HG03571 (cell line): Measurements from ENCODE around the gene FUT7.

Source experiments
- ATAC-seq: cut with Tn5 transposase; IDR thresholded peaks from one replicate; pipeline ENCODE4 v1.9.1; 2021; ENCODE audit not compliant: unreplicated experiment

FUT7 gene

GRCh38 chr9:136985027-136985602 lies 46.8 kb downstream of the FUT7 start:
- no peak for ATAC-seq

- no peak for ATAC-seq
Observed at GRCh38 chr9:136984464-136985026, 47.3 kb downstream of the FUT7 start.

- ATAC-seq, result no peak
Observed at GRCh38 chr9:136983656-136984314, 48.1 kb downstream of the FUT7 start.

DNA sequence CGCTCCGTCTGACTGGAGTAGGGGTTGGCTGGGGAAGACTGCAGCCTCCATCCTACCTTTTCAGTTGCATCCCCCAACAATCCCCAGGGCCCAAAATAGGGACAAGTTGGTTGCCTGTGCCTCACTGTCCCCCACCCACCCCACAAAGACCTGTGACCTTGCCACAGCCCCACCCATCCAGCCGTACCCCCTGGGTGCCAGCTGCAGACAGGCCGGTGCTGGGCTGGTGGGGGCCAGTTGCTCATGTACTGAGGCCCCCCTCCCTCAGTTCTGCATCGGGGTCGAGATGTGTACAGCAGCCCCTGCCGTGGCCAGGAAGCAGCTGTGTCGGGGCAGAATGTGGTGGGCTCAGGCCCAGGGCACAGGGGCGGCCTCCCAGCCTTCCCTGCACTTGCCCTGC lies 48.7 kb downstream of the FUT7 start:
- ATAC-seq, result no peak

- no peak for ATAC-seq
Observed at GRCh38 chr9:136982232-136983051, 49.4 kb downstream of the FUT7 start, which contains the start of gene LCNL1. Gene LCNL1, plus strand, starts transcription at chr9:136982993. Its CDS starts 594 bp downstream, at chr9:136983587.

DNA sequence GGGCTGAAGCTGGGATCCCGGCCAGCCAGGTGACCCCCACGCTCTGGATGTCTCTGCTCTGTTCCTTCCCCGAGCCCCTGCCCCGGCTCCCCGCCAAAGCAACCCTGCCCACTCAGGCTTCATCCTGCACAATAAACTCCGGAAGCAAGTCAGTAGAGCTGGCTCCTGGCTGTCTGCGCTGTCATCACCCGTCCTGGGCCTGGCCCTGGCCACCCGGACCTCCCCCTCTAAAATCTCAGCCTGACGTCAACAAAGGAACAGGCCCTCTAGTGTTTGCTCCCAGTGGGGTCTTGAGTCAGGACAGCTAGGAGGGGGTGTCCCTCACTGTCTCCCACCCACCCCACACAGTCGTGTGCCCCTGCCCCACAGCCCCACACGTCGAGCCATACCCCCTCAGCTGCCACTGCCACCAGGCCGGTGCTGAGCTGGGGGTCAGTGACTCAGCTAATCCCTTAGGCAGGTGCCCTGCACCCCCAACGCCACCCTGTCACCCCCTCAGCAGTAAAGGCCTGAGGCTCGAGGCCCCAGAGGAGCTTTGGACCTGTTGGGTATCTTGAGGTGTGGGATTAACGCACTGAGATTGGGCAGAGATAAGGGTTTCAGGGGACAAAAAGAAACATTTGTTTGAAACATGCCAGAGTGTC lies 50.2 kb downstream of the FUT7 start:
- no peak for ATAC-seq

DNA sequence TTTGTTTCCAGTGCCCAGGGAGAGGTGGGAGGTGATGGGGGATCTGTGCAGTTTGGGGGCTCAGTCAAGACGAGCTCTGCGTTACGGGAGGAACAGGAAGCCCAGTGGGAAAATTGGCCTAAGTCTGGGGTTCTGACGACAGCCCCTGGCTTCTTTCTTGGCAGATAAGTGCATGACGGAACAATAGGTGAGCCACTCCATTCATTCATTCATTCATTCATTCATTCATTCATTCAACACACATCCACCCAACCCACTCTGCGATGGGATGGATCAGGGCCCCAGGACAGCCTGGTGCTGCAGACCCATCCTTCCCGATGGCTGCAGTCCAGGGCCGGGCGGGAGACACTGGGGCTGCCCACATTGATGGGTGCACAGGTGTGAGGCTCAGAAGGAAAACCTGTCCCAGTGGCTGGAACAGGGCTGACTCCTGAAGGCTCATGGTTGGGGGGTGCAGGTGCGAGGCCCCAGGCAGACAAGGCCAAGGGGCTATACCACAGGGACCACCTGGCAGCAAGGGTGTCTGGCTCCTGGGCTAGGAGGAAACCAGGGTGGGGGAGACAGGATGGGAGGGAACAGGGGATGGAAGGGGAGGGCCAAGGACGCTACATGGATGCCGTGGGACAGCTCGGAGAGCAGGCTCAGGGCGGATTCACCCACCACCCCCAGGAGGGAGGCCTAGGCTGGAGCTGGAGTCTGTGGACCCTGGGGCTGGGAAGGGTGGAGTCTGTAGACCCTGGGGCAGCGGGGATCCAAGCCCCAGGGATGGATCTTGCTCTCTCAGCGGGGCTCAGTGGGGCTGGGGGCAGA lies 51.0 kb downstream of the FUT7 start:
- ATAC-seq, result no peak
